ENCODE data around the gene CFAP210.

CFAP210 gene

DNA sequence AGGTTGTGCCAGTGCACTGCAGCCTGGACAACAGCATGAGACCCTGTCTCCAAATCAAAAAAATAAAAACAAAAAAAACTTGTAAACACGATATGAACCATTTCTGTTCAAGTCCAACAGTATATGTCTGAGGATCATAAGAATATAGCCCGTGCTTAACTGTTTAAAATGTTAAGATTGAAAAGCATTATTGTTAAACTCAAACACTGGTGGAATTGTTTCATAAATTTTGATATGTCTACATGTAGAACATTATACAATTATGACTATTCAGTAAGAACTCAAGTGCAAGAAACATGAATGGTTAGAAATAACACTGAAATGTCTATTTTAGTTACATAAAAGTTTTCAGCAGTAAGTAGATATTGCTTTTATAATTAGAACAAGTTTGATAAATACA, 80.3 kb downstream of the CFAP210 start:
- no peak for TF ChIP-seq KLF10 (tag by site-specific recombination; IDR thresholded peaks at IDR 0.05)
- TF ChIP-seq, protein P1, sequence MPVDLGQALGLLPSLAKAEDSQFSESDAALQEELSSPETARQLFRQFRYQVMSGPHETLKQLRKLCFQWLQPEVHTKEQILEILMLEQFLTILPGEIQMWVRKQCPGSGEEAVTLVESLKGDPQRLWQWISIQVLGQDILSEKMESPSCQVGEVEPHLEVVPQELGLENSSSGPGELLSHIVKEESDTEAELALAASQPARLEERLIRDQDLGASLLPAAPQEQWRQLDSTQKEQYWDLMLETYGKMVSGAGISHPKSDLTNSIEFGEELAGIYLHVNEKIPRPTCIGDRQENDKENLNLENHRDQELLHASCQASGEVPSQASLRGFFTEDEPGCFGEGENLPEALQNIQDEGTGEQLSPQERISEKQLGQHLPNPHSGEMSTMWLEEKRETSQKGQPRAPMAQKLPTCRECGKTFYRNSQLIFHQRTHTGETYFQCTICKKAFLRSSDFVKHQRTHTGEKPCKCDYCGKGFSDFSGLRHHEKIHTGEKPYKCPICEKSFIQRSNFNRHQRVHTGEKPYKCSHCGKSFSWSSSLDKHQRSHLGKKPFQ (tag by site-specific recombination; IDR thresholded peaks at IDR 0.05): no peak
- CTCF ChIA-PET: interaction anchor here (0.7 to 1.5 kb wide), 2 partner anchors 86 to 151 kb away, joined by 3 to 4 read pairs; no protein-coding TSS in a partner anchor
- no peaks in the 10 kb centered on the region for H3K4me1 ChIP-seq (ENCODE audit: control insufficient read depth, insufficient read depth, low read length)
- no peak overlapping the region for H3K27ac ChIP-seq (ENCODE audit: extremely low read depth, low read depth, low read length)
- POLR2A ChIA-PET: no interaction called here
- H3K36me3 ChIP-seq (ENCODE audit: control insufficient read depth in 2 of 2, insufficient read depth in 1 of 2, low read length in 2 of 2): peaks cover 50 to 80% of the 10 kb centered on the region in 2 experiments
- no peaks in the 10 kb centered on the region for H3K9me3 ChIP-seq (ENCODE audit: control insufficient read depth, insufficient read depth, low read depth, low read length)
- no peak overlapping the region for H3K4me3 ChIP-seq (ENCODE audit: low read depth, low read length)

DNA sequence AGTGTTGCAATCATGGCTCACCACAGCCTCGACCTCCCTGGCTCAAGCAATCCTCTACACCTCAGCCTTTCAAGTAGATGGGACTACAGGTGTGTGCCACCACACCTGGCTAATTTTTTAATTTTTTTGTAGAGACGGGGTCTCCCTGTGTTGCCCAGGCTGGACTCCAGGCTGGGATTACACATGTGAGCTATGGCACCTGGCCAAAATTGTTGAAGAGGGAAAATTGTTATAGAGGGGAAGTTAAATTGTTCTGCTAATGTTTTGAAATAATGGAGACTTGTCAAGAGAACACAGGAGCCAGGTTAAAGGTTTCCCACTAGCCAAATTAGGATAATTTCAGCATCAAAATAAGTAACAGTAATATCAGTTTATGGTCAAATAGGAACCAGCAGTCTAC, 84.9 kb downstream of the CFAP210 start:
- CTCF ChIA-PET: no interaction called here
- POLR2A ChIA-PET: no interaction called here

More for the DNA sequence above, 84.9 kb downstream of the CFAP210 start:
- no peaks in the 10 kb centered on the region for H3K4me1 ChIP-seq (ENCODE audit: control insufficient read depth, insufficient read depth, low read length)
- no peak overlapping the region for H3K4me3 ChIP-seq (ENCODE audit: low read depth, low read length)
- no peak overlapping the region for H3K27ac ChIP-seq (ENCODE audit: extremely low read depth, low read depth, low read length)
- no peaks in the 10 kb centered on the region for H3K9me3 ChIP-seq (ENCODE audit: control insufficient read depth, insufficient read depth, low read depth, low read length)
- TF ChIP-seq, protein P2, sequence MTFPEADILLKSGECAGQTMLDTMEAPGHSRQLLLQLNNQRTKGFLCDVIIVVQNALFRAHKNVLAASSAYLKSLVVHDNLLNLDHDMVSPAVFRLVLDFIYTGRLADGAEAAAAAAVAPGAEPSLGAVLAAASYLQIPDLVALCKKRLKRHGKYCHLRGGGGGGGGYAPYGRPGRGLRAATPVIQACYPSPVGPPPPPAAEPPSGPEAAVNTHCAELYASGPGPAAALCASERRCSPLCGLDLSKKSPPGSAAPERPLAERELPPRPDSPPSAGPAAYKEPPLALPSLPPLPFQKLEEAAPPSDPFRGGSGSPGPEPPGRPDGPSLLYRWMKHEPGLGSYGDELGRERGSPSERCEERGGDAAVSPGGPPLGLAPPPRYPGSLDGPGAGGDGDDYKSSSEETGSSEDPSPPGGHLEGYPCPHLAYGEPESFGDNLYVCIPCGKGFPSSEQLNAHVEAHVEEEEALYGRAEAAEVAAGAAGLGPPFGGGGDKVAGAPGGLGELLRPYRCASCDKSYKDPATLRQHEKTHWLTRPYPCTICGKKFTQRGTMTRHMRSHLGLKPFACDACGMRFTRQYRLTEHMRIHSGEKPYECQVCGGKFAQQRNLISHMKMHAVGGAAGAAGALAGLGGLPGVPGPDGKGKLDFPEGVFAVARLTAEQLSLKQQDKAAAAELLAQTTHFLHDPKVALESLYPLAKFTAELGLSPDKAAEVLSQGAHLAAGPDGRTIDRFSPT (tag by site-specific recombination; IDR thresholded peaks at IDR 0.05): no peak
- TF ChIP-seq ZNF830 (tag by site-specific recombination; IDR thresholded peaks at IDR 0.05; ENCODE audit: low read depth) (no peak), SCRT2 (tag by site-specific recombination; IDR thresholded peaks at IDR 0.05) (no peak), ZNF747 (tag by site-specific recombination; IDR thresholded peaks at IDR 0.05) (no peak), ZNF2 (tag by site-specific recombination; IDR thresholded peaks at IDR 0.05) (no peak), PRDM1 (tag by site-specific recombination; IDR thresholded peaks at IDR 0.05) (no peak), ZNF707 (tag by site-specific recombination; IDR thresholded peaks at IDR 0.05) (no peak)
- TF ChIP-seq, protein P3, sequence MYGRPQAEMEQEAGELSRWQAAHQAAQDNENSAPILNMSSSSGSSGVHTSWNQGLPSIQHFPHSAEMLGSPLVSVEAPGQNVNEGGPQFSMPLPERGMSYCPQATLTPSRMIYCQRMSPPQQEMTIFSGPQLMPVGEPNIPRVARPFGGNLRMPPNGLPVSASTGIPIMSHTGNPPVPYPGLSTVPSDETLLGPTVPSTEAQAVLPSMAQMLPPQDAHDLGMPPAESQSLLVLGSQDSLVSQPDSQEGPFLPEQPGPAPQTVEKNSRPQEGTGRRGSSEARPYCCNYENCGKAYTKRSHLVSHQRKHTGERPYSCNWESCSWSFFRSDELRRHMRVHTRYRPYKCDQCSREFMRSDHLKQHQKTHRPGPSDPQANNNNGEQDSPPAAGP (tag by site-specific recombination; IDR thresholded peaks at IDR 0.05): no peak
- TF ChIP-seq, protein P4, sequence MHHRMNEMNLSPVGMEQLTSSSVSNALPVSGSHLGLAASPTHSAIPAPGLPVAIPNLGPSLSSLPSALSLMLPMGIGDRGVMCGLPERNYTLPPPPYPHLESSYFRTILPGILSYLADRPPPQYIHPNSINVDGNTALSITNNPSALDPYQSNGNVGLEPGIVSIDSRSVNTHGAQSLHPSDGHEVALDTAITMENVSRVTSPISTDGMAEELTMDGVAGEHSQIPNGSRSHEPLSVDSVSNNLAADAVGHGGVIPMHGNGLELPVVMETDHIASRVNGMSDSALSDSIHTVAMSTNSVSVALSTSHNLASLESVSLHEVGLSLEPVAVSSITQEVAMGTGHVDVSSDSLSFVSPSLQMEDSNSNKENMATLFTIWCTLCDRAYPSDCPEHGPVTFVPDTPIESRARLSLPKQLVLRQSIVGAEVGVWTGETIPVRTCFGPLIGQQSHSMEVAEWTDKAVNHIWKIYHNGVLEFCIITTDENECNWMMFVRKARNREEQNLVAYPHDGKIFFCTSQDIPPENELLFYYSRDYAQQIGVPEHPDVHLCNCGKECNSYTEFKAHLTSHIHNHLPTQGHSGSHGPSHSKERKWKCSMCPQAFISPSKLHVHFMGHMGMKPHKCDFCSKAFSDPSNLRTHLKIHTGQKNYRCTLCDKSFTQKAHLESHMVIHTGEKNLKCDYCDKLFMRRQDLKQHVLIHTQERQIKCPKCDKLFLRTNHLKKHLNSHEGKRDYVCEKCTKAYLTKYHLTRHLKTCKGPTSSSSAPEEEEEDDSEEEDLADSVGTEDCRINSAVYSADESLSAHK (tag by site-specific recombination; IDR thresholded peaks at IDR 0.05): no peak
- TF ChIP-seq, protein P5, sequence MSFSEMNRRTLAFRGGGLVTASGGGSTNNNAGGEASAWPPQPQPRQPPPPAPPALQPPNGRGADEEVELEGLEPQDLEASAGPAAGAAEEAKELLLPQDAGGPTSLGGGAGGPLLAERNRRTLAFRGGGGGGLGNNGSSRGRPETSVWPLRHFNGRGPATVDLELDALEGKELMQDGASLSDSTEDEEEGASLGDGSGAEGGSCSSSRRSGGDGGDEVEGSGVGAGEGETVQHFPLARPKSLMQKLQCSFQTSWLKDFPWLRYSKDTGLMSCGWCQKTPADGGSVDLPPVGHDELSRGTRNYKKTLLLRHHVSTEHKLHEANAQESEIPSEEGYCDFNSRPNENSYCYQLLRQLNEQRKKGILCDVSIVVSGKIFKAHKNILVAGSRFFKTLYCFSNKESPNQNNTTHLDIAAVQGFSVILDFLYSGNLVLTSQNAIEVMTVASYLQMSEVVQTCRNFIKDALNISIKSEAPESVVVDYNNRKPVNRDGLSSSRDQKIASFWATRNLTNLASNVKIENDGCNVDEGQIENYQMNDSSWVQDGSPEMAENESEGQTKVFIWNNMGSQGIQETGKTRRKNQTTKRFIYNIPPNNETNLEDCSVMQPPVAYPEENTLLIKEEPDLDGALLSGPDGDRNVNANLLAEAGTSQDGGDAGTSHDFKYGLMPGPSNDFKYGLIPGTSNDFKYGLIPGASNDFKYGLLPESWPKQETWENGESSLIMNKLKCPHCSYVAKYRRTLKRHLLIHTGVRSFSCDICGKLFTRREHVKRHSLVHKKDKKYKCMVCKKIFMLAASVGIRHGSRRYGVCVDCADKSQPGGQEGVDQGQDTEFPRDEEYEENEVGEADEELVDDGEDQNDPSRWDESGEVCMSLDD (tag by site-specific recombination; IDR thresholded peaks at IDR 0.05): no peak
- TF ChIP-seq, protein P6, sequence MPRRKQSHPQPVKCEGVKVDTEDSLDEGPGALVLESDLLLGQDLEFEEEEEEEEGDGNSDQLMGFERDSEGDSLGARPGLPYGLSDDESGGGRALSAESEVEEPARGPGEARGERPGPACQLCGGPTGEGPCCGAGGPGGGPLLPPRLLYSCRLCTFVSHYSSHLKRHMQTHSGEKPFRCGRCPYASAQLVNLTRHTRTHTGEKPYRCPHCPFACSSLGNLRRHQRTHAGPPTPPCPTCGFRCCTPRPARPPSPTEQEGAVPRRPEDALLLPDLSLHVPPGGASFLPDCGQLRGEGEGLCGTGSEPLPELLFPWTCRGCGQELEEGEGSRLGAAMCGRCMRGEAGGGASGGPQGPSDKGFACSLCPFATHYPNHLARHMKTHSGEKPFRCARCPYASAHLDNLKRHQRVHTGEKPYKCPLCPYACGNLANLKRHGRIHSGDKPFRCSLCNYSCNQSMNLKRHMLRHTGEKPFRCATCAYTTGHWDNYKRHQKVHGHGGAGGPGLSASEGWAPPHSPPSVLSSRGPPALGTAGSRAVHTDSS (tag by site-specific recombination; IDR thresholded peaks at IDR 0.05): no peak
- H3K36me3 ChIP-seq (ENCODE audit: control insufficient read depth in 2 of 2, insufficient read depth in 1 of 2, low read length in 2 of 2): peaks cover 66 to 89% of the 10 kb centered on the region in 2 experiments

Measured in HEK293 (cell line).